NCI-H1048 (cell line): ENCODE measurements around the gene MSANTD1.

ENCODE experiments used
- DNase-seq: peaks from one replicate; lab custom pipeline; 2025; lab: John Stamatoyannopoulos, UW

MSANTD1 gene

GRCh38 chr4:3248178-3248480 lies 830 bp upstream of the MSANTD1 start:
- DNase-seq = no peak

- DNase-seq = no peak
Observed at GRCh38 chr4:3249711-3250437, 915 bp downstream of the MSANTD1 start.

- no peak for DNase-seq
Observed at GRCh38 chr4:3250438-3250955, 1.5 kb downstream of the MSANTD1 start.

- no peak for DNase-seq
Observed at GRCh38 chr4:3250956-3251690, 2.2 kb downstream of the MSANTD1 start.

GRCh38 chr4:3251691-3252479 lies 2.9 kb downstream of the MSANTD1 start:
- no peak for DNase-seq

- no peak for DNase-seq
Observed at GRCh38 chr4:3252480-3252828, 3.5 kb downstream of the MSANTD1 start.

GRCh38 chr4:3252831-3253641 lies 4.1 kb downstream of the MSANTD1 start:
- DNase-seq = no peak

- DNase-seq = no peak
Observed at GRCh38 chr4:3253808-3254207, 4.8 kb downstream of the MSANTD1 start.

- no peak for DNase-seq
Observed at GRCh38 chr4:3254302-3255131, 5.6 kb downstream of the MSANTD1 start.

GRCh38 chr4:3255611-3256186 lies 6.7 kb downstream of the MSANTD1 start:
- no peak for DNase-seq

GRCh38 chr4:3256230-3257102 lies 7.5 kb downstream of the MSANTD1 start:
- DNase-seq = no peak

- no peak for DNase-seq
Observed at GRCh38 chr4:3257103-3257555, 8.2 kb downstream of the MSANTD1 start.

GRCh38 chr4:3257556-3258482 lies 8.9 kb downstream of the MSANTD1 start:
- DNase-seq = no peak

- DNase-seq = no peak
Observed at GRCh38 chr4:3261411-3262207, 12.7 kb downstream of the MSANTD1 start.

GRCh38 chr4:3262208-3263052 lies 13.5 kb downstream of the MSANTD1 start:
- DNase-seq = no peak

GRCh38 chr4:3263053-3263875 lies 14.3 kb downstream of the MSANTD1 start:
- no peak for DNase-seq
